MM.1S (cell line): ENCODE measurements around the gene FBN3.

ENCODE experiments used
- DNase-seq: peaks from one replicate; pipeline ENCODE4 v3.0.0-alpha.2; 2015
- H2AFZ ChIP-seq: fragments of 300-600 bp; sonication (generic); 2 replicates; pipeline ENCODE4 v1.6.0; 2016; ENCODE audit warnings: antibody characterized with exemption, low read length
- H3F3A ChIP-seq: fragments of 300-600 bp; sonication (generic); 2 replicates; pipeline ENCODE4 v1.6.1; 2016; ENCODE audit warnings: mild to moderate bottlenecking, antibody characterized with exemption, low read length, moderate library complexity, mixed read lengths; ENCODE audit not compliant: insufficient read depth
- H3K27ac ChIP-seq: fragments of 300-600 bp; sonication (generic); 2 replicates; pipeline ENCODE4 v1.5.1; 2016; ENCODE audit warnings: mild to moderate bottlenecking, low read length
- H3K27me3 ChIP-seq: fragments of 300-600 bp; sonication (generic); replicated peaks from 2 replicates; pipeline ENCODE4 v1.6.0; 2016; ENCODE audit warnings: low read length; ENCODE audit not compliant: insufficient read depth
- H3K36me3 ChIP-seq: fragments of 300-600 bp; sonication (generic); replicated peaks from 2 replicates; pipeline ENCODE4 v1.6.1; 2016; ENCODE audit warnings: mild to moderate bottlenecking, low read length, mixed read lengths; ENCODE audit not compliant: insufficient read depth
- H3K4me1 ChIP-seq: fragments of 300-600 bp; sonication (generic); 2 replicates; pipeline ENCODE4 v1.6.1; 2016; ENCODE audit warnings: low read length, mixed read lengths
- H3K4me2 ChIP-seq: fragments of 300-600 bp; sonication (generic); 2 replicates; pipeline ENCODE4 v1.6.0; 2016; ENCODE audit warnings: low read depth, low read length
- H3K4me3 ChIP-seq: fragments of 300-600 bp; sonication (generic); 2 replicates; pipeline ENCODE4 v1.5.1; 2016; ENCODE audit warnings: low read length, mixed read lengths
- H3K79me2 ChIP-seq: fragments of 300-600 bp; sonication (generic); 2 replicates; pipeline ENCODE4 v1.6.1; 2016; ENCODE audit warnings: mixed run types, low read length, mixed read lengths
- H3K9ac ChIP-seq: fragments of 300-600 bp; sonication (generic); 2 replicates; pipeline ENCODE4 v1.6.1; 2016; ENCODE audit warnings: low read length, mixed read lengths
- H3K9me2 ChIP-seq: fragments of 300-600 bp; sonication (generic); replicated peaks from 2 replicates; pipeline ENCODE4 v1.6.1; 2016; ENCODE audit warnings: mild to moderate bottlenecking, low read length, mixed read lengths; ENCODE audit not compliant: insufficient read depth
- H3K9me3 ChIP-seq: fragments of 300-600 bp; sonication (generic); replicated peaks from 2 replicates; pipeline ENCODE4 v1.6.1; 2016; ENCODE audit warnings: mild to moderate bottlenecking, low read length, mixed read lengths; ENCODE audit not compliant: insufficient read depth
- H4K20me1 ChIP-seq: fragments of 300-600 bp; sonication (generic); 2 replicates; pipeline ENCODE4 v1.6.1; 2016; ENCODE audit warnings: mild to moderate bottlenecking, low read length, moderate library complexity, mixed read lengths; ENCODE audit not compliant: insufficient read depth
- EZH2 ChIP-seq: fragments of 300-600 bp; sonication (generic); optimal IDR thresholded peaks from 2 replicates; pipeline ENCODE3; 2017; ENCODE audit warnings: low read depth, mild to moderate bottlenecking, antibody characterized with exemption, low read length, mixed read lengths
- EZH2phosphoT487 ChIP-seq: fragments of 300-600 bp; sonication (generic); IDR thresholded peaks from 2 replicates; pipeline ENCODE4 v1.6.1; 2018; ENCODE audit warnings: antibody characterized with exemption, low read length
- TF ChIP-seq, protein P1 (sequence below): fragments of 300-600 bp; sonication (generic); IDR thresholded peaks from 2 replicates; pipeline ENCODE4 v1.5.1; 2016; ENCODE audit warnings: antibody characterized with exemption, low read length, mixed read lengths

The FBN3 gene

DNA sequence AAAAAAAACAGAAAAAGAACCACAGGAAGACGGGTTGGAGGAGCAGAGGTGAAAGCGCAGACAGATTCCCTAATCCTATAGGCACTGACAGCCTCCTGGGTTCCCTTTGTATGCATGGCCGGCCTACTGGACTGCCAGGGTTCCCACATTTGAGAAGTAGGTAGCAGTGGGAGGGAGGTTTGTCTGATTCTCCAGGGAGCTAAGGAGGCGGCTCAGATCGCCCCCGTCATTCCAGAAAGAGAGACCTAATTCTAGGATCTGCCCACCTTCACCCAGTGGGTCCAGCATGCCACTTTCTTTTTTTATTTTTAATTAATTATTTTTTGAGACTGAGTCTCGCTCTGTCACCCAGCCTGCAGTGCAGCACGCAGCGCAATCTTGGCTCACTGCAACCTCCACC lies 106.5 kb downstream of the FBN3 start:
- no peak overlapping the region for H2AFZ ChIP-seq
- no peak for DNase-seq
- H3K4me3 ChIP-seq, result no peak overlapping the region

DNA sequence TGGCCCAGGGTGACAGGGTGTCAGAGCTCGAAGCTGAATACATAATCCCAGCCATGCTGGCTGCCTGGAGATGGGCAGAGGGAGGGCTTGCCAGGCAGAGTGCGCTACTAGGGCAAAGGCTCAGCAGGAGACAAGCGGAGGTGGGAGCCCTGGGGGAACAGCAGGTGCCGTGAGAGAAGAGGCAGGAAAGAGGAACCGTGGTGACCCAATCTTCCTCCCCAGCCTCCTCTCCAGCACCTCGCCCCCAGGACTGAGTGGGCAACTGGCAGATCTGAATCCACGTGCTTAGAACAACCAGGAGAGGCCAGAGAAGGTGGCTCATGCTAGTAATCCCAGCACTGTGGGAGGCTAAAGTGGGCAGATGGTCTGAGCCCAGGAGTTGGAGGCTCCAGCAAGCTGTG lies 107.9 kb downstream of the FBN3 start:
- Histone ChIP-seq H3K4me1 (no peaks in the 10 kb centered on the region), H4K20me1 (no peaks in the 10 kb centered on the region; the same call in 1 of the 2 replicates), H3K27ac (no peak overlapping the region), H3F3A (no peaks in the 10 kb centered on the region), H3K27me3 (peaks cover 78% of the 10 kb centered on the region), H3K4me3 (no peak overlapping the region), H3K4me2 (no peak overlapping the region), H3K9ac (no peak overlapping the region), H2AFZ (no peak overlapping the region), H3K9me2 (no peaks in the 10 kb centered on the region), H3K9me3 (no peaks in the 10 kb centered on the region), H3K36me3 (no peaks in the 10 kb centered on the region), H3K79me2 (no peaks in the 10 kb centered on the region)
- TF ChIP-seq EZH2phosphoT487 (no peak), EZH2 (no peak)
- TF ChIP-seq, protein P1, sequence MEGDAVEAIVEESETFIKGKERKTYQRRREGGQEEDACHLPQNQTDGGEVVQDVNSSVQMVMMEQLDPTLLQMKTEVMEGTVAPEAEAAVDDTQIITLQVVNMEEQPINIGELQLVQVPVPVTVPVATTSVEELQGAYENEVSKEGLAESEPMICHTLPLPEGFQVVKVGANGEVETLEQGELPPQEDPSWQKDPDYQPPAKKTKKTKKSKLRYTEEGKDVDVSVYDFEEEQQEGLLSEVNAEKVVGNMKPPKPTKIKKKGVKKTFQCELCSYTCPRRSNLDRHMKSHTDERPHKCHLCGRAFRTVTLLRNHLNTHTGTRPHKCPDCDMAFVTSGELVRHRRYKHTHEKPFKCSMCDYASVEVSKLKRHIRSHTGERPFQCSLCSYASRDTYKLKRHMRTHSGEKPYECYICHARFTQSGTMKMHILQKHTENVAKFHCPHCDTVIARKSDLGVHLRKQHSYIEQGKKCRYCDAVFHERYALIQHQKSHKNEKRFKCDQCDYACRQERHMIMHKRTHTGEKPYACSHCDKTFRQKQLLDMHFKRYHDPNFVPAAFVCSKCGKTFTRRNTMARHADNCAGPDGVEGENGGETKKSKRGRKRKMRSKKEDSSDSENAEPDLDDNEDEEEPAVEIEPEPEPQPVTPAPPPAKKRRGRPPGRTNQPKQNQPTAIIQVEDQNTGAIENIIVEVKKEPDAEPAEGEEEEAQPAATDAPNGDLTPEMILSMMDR, result no peak
- no peak for DNase-seq

More for the DNA sequence above, 106.5 kb downstream of the FBN3 start:
- Histone ChIP-seq H3K9ac (no peak overlapping the region), H3K9me2 (no peaks in the 10 kb centered on the region), H3K9me3 (no peaks in the 10 kb centered on the region), H4K20me1 (no peaks in the 10 kb centered on the region; the same call in 1 of the 2 replicates), H3K79me2 (no peaks in the 10 kb centered on the region), H3F3A (peaks cover 8% of the 10 kb centered on the region; the same call in 1 of the 2 replicates), H3K4me1 (peaks cover 2% of the 10 kb centered on the region; the same call in 1 of the 2 replicates), H3K4me2 (no peak overlapping the region), H3K36me3 (no peaks in the 10 kb centered on the region), H3K27me3 (peaks cover 67% of the 10 kb centered on the region), H3K27ac (no peak overlapping the region)
- TF ChIP-seq, protein P1, result no peak
- no peak for TF ChIP-seq EZH2
- TF ChIP-seq EZH2phosphoT487, result no peak

DNA sequence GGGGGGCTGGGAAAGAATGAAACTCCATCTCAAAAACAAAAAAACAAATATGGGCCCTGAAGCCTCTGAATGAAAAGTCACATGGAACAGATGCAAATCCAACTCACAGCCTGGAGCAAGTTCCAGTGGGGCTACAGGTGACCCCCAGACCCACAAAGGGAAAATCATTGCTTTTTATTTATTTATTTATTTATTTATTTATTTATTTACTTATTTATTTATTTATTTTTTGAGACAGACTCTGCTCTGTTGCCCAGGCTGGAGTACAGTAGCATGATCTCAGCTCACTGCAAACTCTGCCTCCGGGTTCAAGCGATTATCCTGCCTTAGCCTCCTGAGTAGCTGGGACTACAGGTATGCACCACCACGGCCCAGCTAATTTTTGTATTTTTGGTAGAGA lies 110.2 kb downstream of the FBN3 start:
- H2AFZ ChIP-seq, result no peak overlapping the region
- no peaks in the 10 kb centered on the region for H3K9me2 ChIP-seq
- H3K4me2 ChIP-seq, result no peak overlapping the region
- no peak for DNase-seq
- no peaks in the 10 kb centered on the region for H3F3A ChIP-seq
- no peak overlapping the region for H3K4me3 ChIP-seq
- H3K4me1 ChIP-seq, result no peaks in the 10 kb centered on the region
- H3K79me2 ChIP-seq, result no peaks in the 10 kb centered on the region
- peaks cover 77% of the 10 kb centered on the region for H3K27me3 ChIP-seq
- H3K9ac ChIP-seq, result no peak overlapping the region
- H4K20me1 ChIP-seq, result no peaks in the 10 kb centered on the region
- H3K36me3 ChIP-seq, result no peaks in the 10 kb centered on the region
- H3K9me3 ChIP-seq, result no peaks in the 10 kb centered on the region
- TF ChIP-seq EZH2phosphoT487 (no peak), EZH2 (no peak)
- TF ChIP-seq, protein P1, result no peak
- no peak overlapping the region for H3K27ac ChIP-seq
